ENCODE measurements around the gene C6orf120. TPM values are rescaled to one million over a fixed set of nuclear protein-coding genes. Genes with fewer than 3 reads are reported as not detected.

The C6orf120 gene
- total RNA-seq, 4 donors from 2014 or later = 43.3 to 56.9 (median 45.4) TPM

DNA sequence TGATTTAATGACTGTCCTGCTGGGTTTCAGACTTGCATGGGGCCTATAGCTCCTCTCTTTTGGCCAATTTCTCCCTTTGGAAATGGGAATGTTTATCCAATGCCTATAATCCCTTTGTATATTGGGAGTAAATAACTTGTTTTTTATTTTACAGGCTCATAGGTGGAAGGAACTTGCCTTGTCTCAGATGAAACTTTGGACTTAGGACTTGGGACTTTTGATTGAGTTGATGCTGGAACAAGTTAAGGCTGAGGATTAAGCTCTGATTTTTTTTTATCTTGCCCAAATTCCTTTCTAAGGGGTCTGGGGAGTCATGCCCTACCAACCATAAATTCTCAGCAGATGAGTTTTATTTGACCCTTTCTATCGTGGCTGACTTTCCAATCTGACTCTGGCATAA, 23.6 kb upstream of the C6orf120 start:
- TF ChIP-seq, protein P1, sequence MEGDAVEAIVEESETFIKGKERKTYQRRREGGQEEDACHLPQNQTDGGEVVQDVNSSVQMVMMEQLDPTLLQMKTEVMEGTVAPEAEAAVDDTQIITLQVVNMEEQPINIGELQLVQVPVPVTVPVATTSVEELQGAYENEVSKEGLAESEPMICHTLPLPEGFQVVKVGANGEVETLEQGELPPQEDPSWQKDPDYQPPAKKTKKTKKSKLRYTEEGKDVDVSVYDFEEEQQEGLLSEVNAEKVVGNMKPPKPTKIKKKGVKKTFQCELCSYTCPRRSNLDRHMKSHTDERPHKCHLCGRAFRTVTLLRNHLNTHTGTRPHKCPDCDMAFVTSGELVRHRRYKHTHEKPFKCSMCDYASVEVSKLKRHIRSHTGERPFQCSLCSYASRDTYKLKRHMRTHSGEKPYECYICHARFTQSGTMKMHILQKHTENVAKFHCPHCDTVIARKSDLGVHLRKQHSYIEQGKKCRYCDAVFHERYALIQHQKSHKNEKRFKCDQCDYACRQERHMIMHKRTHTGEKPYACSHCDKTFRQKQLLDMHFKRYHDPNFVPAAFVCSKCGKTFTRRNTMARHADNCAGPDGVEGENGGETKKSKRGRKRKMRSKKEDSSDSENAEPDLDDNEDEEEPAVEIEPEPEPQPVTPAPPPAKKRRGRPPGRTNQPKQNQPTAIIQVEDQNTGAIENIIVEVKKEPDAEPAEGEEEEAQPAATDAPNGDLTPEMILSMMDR (IDR thresholded peaks at IDR 0.05; ENCODE audit: low read depth) = no peak

DNA sequence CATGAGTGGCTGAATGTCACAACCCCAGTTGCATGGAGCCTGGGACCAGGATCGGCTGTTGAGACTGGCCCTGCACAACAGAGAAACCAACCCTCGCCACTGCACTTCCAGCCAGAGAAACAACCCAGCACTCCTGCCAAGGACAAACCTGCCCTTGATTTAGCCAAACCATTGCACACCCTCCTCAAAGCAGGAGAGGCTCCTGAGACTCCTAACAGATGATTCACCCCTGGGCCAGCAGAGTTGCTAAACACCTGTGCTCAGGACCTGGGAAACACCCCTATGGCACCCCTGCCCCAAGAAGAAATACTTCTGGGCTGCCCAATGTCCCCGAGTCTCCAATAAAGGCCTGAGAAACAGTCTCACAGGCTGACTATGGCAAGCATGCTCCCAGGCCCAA, 17.9 kb upstream of the C6orf120 start:
- TF ChIP-seq, protein P1 (IDR thresholded peaks at IDR 0.05; ENCODE audit: low read depth) = no peak

DNA sequence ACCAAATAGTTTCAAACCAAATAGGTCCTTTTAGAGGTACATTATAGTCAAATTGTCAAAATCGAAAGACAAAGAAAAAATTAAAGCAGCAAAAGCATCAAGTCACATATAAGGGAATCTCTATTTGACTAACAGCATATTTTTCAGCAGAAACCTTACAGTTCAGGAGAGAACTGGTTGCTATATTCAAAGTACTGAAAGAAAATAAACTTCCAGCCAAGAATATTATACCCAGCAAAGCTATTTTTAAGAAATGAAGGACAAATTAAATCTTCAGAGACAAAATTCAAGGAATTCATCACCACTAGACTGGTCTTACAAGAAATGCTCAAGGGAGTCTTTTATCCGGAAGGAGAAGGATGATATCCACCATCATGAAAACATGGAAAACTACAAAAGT, 16.1 kb upstream of the C6orf120 start:
- TF ChIP-seq, protein P1 (IDR thresholded peaks at IDR 0.05; ENCODE audit: low read depth) = no peak

DNA sequence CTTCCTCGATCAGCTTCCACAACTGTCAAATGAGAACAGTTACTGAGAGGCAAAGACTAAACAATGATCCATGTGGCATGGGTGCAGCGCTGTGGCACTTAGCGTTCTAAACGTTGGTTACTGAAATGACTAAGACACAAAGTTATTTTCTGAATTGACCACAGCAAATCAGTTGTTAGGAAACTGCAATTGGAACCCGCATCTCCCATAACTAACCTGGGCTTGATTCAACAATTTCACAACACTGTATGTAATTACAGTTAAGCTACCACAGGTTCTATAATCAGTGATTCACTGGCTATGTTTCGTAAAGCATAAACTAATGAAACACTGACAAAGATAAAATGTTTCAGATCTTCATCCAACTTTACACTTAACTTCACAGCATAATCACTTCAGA, 12.6 kb upstream of the C6orf120 start:
- TF ChIP-seq, protein P1 (IDR thresholded peaks at IDR 0.05; ENCODE audit: low read depth) = no peak

DNA sequence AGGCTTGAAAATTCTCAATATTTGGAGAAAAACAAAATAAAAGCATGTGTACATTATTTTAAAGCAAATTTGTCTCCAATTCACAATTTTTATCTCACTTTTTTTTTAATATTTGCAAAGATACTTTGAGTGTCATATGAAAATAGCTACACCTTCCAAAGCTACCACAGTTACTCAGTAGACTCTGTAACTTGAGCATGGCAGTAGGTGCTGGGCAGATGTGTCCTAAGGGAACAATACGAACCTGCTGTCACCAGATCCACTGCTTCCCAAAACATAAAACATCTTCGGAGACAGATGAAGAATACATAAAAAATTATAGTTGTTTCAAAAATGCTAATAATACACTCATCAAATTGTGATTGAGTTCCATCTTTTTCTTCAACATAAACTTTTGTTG, 10.7 kb upstream of the C6orf120 start:
- TF ChIP-seq, protein P1 (IDR thresholded peaks at IDR 0.05; ENCODE audit: low read depth) = no peak

DNA sequence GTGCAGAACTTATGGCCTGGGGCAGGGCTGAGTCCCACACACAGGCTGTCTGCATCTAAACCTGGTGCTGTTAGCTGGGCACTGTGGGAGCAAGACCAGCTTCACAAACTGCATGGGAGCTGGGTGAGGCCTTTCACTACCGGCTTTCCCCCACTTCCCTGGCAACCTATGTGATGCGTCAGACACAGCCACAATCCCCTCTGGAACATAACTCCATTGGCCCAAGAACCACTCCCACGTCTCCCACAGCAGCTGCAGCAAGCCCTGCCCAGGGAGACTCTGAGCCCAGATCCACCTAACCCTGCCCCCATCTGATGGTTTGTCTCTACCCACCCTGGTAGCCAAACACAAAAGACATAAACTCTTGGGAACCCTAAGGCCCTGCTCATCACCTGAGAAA, 9.4 kb upstream of the C6orf120 start:
- TF ChIP-seq, protein P1 (IDR thresholded peaks at IDR 0.05; ENCODE audit: low read depth) = no peak

DNA sequence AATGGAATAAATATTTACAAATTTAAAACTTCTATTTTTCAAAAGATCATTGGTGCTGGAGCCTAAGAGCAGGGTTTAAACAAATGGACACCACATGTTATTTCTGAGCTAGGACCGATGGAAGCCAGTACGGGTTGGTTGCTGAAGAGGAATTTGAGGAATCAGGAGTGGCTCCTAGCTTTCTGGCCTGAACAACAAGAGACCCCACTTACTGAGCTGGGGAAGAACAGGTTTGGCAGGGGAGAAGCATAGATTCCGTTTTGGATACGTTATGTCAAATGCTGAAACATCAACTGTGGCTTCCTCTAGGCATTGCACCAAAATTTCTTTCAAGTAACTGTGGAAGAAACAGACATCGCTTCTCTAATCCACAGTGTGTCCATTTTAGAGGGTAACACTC, 6.8 kb upstream of the C6orf120 start:
- TF ChIP-seq, protein P1 (IDR thresholded peaks at IDR 0.05; ENCODE audit: low read depth) = no peak

All from subcutaneous adipose tissue (tissue), 4 donors.